IMR-90 (cell line): Measurements from ENCODE around the gene ASCL3. TPM values are rescaled to one million over a fixed set of nuclear protein-coding genes. Genes with fewer than 3 reads are reported as not detected.

ENCODE experiments used
- ATAC-seq: fragments of 200-7000 bp; cut with Tn5 transposase; 2 replicates; pipeline ENCODE4 v1.9.1; 2020; ENCODE audit warnings: low read depth, mild to moderate bottlenecking, moderate library complexity
- BruUV-seq: library from RNA; stranded (reverse); fragments of 400-500 nt; replicated peaks from 2 replicates; lab custom pipeline; 2021; lab: Mats Ljungman, UMichigan
- CTCF ChIA-PET: fragments of 300-600 bp; formaldehyde crosslinking; extraction: SDS; loops from one replicate; lab custom pipeline; 2021; ENCODE audit warnings: antibody characterized with exemption; lab: Yijun Ruan, JAX
- POLR2A ChIA-PET: fragments of 300-600 bp; sonication (Branson Sonifier 250); formaldehyde crosslinking; loops from one replicate; lab custom pipeline; 2022; ENCODE audit warnings: antibody characterized with exemption; ENCODE audit not compliant: unreplicated experiment; lab: Charles Lee
- DNase-seq: peaks from one replicate; pipeline ENCODE4 v3.0.0; 2013
- H2AFZ ChIP-seq: replicated peaks from 2 replicates; pipeline ENCODE3; 2013; ENCODE audit warnings: low read length, mild to moderate bottlenecking; ENCODE audit not compliant: poor library complexity
- H2AK5ac ChIP-seq: 2 replicates; pipeline ENCODE4 v1.6.1; 2013; ENCODE audit warnings: low read depth, low read length, inconsistent platforms
- H2AK9ac ChIP-seq: replicated peaks from 2 replicates; pipeline ENCODE3; 2013; ENCODE audit warnings: mild to moderate bottlenecking, low read depth, low read length, moderate library complexity; ENCODE audit not compliant: poor library complexity
- H2BK120ac ChIP-seq: 2 replicates; pipeline ENCODE4 v1.6.1; 2013; ENCODE audit warnings: low read depth, low read length, inconsistent platforms
- H2BK15ac ChIP-seq: 3 replicates; pipeline ENCODE4 v1.6.1; 2013; ENCODE audit warnings: low read depth, low read length, inconsistent platforms
- H2BK20ac ChIP-seq: 2 replicates; pipeline ENCODE4 v1.6.1; 2013; ENCODE audit warnings: low read depth, mild to moderate bottlenecking, inconsistent platforms, low read length, moderate library complexity
- H2BK5ac ChIP-seq: 2 replicates; pipeline ENCODE4 v1.6.1; 2013; ENCODE audit warnings: mild to moderate bottlenecking, low read depth, low read length, inconsistent platforms; ENCODE audit not compliant: poor library complexity, severe bottlenecking
- H3K14ac ChIP-seq: replicated peaks from 2 replicates; pipeline ENCODE4 v1.6.1; 2013; ENCODE audit warnings: low read depth, low read length, inconsistent platforms
- H3K18ac ChIP-seq: 2 replicates; pipeline ENCODE4 v1.6.1; 2013; ENCODE audit warnings: low read depth, low read length, control low read depth
- H3K23ac ChIP-seq: 2 replicates; pipeline ENCODE4 v1.6.1; 2013; ENCODE audit warnings: low read depth, low read length, inconsistent platforms
- H3K27ac ChIP-seq: 2 replicates; pipeline ENCODE4 v1.5.1; 2013; ENCODE audit warnings: mild to moderate bottlenecking, control low read depth, low read length; ENCODE audit not compliant: insufficient read depth
- H3K27me3 ChIP-seq: 2 replicates; pipeline ENCODE4 v1.6.1; 2013; ENCODE audit warnings: low read length; ENCODE audit not compliant: control insufficient read depth, insufficient read depth
- H3K36me3 ChIP-seq: 2 replicates; pipeline ENCODE4 v1.6.1; 2013; ENCODE audit warnings: low read length, mixed read lengths; ENCODE audit not compliant: control insufficient read depth, insufficient read depth
- H3K4ac ChIP-seq: 2 replicates; pipeline ENCODE4 v1.6.1; 2013; ENCODE audit warnings: low read depth, low read length, inconsistent platforms
- H3K4me1 ChIP-seq: 2 replicates; pipeline ENCODE4 v1.6.1; 2013; ENCODE audit warnings: low read length, mixed read lengths; ENCODE audit not compliant: control insufficient read depth, insufficient read depth
- H3K4me2 ChIP-seq: 2 replicates; pipeline ENCODE4 v1.6.1; 2013; ENCODE audit warnings: low read depth, mild to moderate bottlenecking, control low read depth, low read length, moderate library complexity
- H3K4me3 ChIP-seq: 2 replicates; pipeline ENCODE4 v1.5.1; 2013; ENCODE audit warnings: low read depth, mild to moderate bottlenecking, control low read depth, low read length, moderate library complexity; ENCODE audit not compliant: insufficient read depth
- H3K56ac ChIP-seq: 2 replicates; pipeline ENCODE4 v1.6.1; 2013; ENCODE audit warnings: low read length, inconsistent platforms; ENCODE audit not compliant: insufficient read depth; ENCODE audit errors: extremely low read depth
- H3K79me1 ChIP-seq, 2 experiments: 2 replicates each; pipeline ENCODE4 v1.6.1; 2013; ENCODE audit warnings: low read length in 2 of 2, inconsistent platforms in 1 of 2, low read depth in 1 of 2
- H3K9ac ChIP-seq: 2 replicates; pipeline ENCODE4 v1.6.1; 2013; ENCODE audit warnings: low read depth, low read length, control low read depth
- H3K9me1 ChIP-seq: 2 replicates; pipeline ENCODE4 v1.6.1; 2013; ENCODE audit warnings: low read length, inconsistent platforms; ENCODE audit not compliant: insufficient read depth
- H3K9me3 ChIP-seq: 2 replicates; pipeline ENCODE4 v1.6.1; 2013; ENCODE audit warnings: low read length; ENCODE audit not compliant: control insufficient read depth, insufficient read depth
- H4K20me1 ChIP-seq: 2 replicates; pipeline ENCODE4 v1.6.1; 2013; ENCODE audit warnings: low read length, inconsistent platforms; ENCODE audit not compliant: insufficient read depth
- H4K5ac ChIP-seq: 2 replicates; pipeline ENCODE4 v1.6.1; 2013; ENCODE audit warnings: mild to moderate bottlenecking, low read depth, low read length, control low read depth
- H4K8ac ChIP-seq, 2 experiments: 2 replicates each; pipeline ENCODE4 v1.6.1; 2013; ENCODE audit warnings: low read depth in 2 of 2, low read length in 2 of 2, control low read depth in 1 of 2, inconsistent platforms in 1 of 2
- H4K91ac ChIP-seq: 2 replicates; pipeline ENCODE4 v1.6.1; 2013; ENCODE audit warnings: low read depth, low read length, inconsistent platforms; ENCODE audit not compliant: insufficient read depth
- CEBPB ChIP-seq: IDR thresholded peaks from 2 replicates; pipeline ENCODE4 v1.6.1; 2012; ENCODE audit warnings: low read depth, low read length, improper control_type of control experiment
- CTCF ChIP-seq: conservative IDR thresholded peaks from 2 replicates; pipeline ENCODE4 v1.5.1; 2012; ENCODE audit warnings: mild to moderate bottlenecking, low read depth, low read length, improper control_type of control experiment
- ELK1 ChIP-seq: fragments of 150-350 bp; IDR thresholded peaks from 2 replicates; pipeline ENCODE4 v1.6.1; 2016; ENCODE audit warnings: low read depth, mild to moderate bottlenecking, low read length, moderate library complexity, borderline replicate concordance
- MAFK ChIP-seq: IDR thresholded peaks from 2 replicates; pipeline ENCODE4 v1.6.1; 2012; ENCODE audit warnings: low read depth, low read length, improper control_type of control experiment
- NFE2L2 ChIP-seq: fragments of 150-350 bp; IDR thresholded peaks from 2 replicates; pipeline ENCODE4 v1.6.1; 2016; ENCODE audit warnings: low read depth, mild to moderate bottlenecking, low read length
- POLR2A ChIP-seq: IDR thresholded peaks from 2 replicates; pipeline ENCODE4 v1.6.1; 2012; ENCODE audit warnings: mild to moderate bottlenecking, low read depth, low read length
- RAD21 ChIP-seq: IDR thresholded peaks from 2 replicates; pipeline ENCODE4 v1.6.1; 2012; ENCODE audit warnings: low read length, improper control_type of control experiment
- SMC3 ChIP-seq: fragments of 150-350 bp; IDR thresholded peaks from 2 replicates; pipeline ENCODE4 v1.6.1; 2016; ENCODE audit warnings: low read depth, mild to moderate bottlenecking, antibody characterized with exemption, low read length, moderate library complexity
- USF2 ChIP-seq: fragments of 150-350 bp; IDR thresholded peaks from 2 replicates; pipeline ENCODE4 v1.6.1; 2017; ENCODE audit warnings: mild to moderate bottlenecking, antibody characterized with exemption, low read length, low read depth
- WGBS, 2 experiments: methylation state at CpG; one replicate each; pipeline versions ENCODE4 v1.1.5 to v1.1.7; 2013; ENCODE audit warnings: missing lambda C conversion rate in 2 of 2; ENCODE audit not compliant: insufficient read length in 1 of 2; ENCODE audit errors: extremely low coverage in 2 of 2; 5-methylcytosine and 5-hydroxymethylcytosine counted together
- dilution Hi-C: fragments of 300-500 bp; cut with HindIII; formaldehyde crosslinking; loops from one replicate; pipeline ENCODE4 v1.14.3; 2018; ENCODE audit warnings: low sequenced_read_pairs; ENCODE audit not compliant: unreplicated experiment
- in situ Hi-C: fragments of 300-500 bp; cut with MboI; formaldehyde crosslinking; loops from 3 replicates; pipeline ENCODE4 v1.14.3; 2019; ENCODE audit warnings: low sequenced_read_pairs, inconsistent platforms, mixed read lengths
- intact Hi-C: fragments of 100-400 bp; cut with micrococcal nuclease; formaldehyde crosslinking; loops from 2 replicates; pipeline ENCODE4 v1.10.0; 2022
- polyA plus RNA-seq, 3 experiments: library from polyadenylated mRNA; depleted of rRNA; stranded (reverse); fragments of >200 nt; gene quantifications; 2 replicates each; pipeline ENCODE4 v1.2.3, GENCODE V29; 2012; ENCODE audit warnings: low replicate concordance in 1 of 3
- total RNA-seq: library from RNA; depleted of rRNA; stranded (reverse); fragments of >200 nt; gene quantifications from 2 replicates; pipeline ENCODE4 v1.2.3, GENCODE V29; 2012

Gene ASCL3
- total and polyA plus RNA-seq, 2 of the 4 experiments (the other 2 are of a cell fraction), result not detected

GRCh38 chr11:8911029-8911823, 31.6 kb downstream of the ASCL3 start, which contains the start of gene AKIP1 (continued):
- TF ChIP-seq MAFK, result no peak

GRCh38 chr11:8910649-8911026, 32.2 kb downstream of the ASCL3 start:
- H3K18ac ChIP-seq, result peak overlapping the region; percentile 87
- in situ Hi-C loops (loop anchor here (5.0 kb wide), 1 partner anchor 47 kb away; no protein-coding TSS in a partner anchor), intact Hi-C loops (loop anchor here (2.0 to 10.0 kb wide), 5 partner anchors 83 to 597 kb away; a partner anchor contains a TSS), dilution Hi-C loops (no loop called here)
- no peaks in the 10 kb centered on the region for H3K27me3 ChIP-seq
- H2BK15ac ChIP-seq, result 0 out of 3 replicates have a peak overlapping the region, but pooled peaks have one; percentile 74
- 0 out of 2 replicates have a peak overlapping the region, but pooled peaks have one; percentile 44 for H3K56ac ChIP-seq
- peak overlapping the region; percentile 60 for H3K27ac ChIP-seq
- peak overlapping the region; percentile 67 for H3K9ac ChIP-seq
- peak overlapping the region; percentile 97 for H4K5ac ChIP-seq
- H2BK20ac ChIP-seq, result no peak overlapping the region
- H3K4me2 ChIP-seq, result peak overlapping the region; percentile 100
- BruUV-seq, result no TSS peak
- ChIA-PET CTCF (no interaction called here), POLR2A (interaction anchor here (0.5 kb wide), 1 partner anchor 100 kb away, joined by 3 read pairs; a partner anchor contains a TSS)
- H3K36me3 ChIP-seq, result no peaks in the 10 kb centered on the region; the same call in 1 of the 2 replicates
- H3K79me1 ChIP-seq, result peaks cover 19 to 38% of the 10 kb centered on the region in 2 experiments
- H2AK5ac ChIP-seq, result peak overlapping the region; percentile 73
- no peaks in the 10 kb centered on the region for H3K9me3 ChIP-seq
- H3K4me3 ChIP-seq, result peak overlapping the region; percentile 91
- peak overlapping the region; percentile 32; the same call in 1 of the 2 replicates for H4K91ac ChIP-seq
- H3K23ac ChIP-seq, result peak overlapping the region; percentile 64; the same call in 1 of the 2 replicates
- H3K4me1 ChIP-seq, result peaks cover 11% of the 10 kb centered on the region
- peak overlapping the region; percentile 87 to 95; a peak in 3 of 4 replicates for H4K8ac ChIP-seq
- no CpG with 5 or more reads among the region's 19 CpGs for WGBS, 2 experiments
- H2AFZ ChIP-seq, result peak overlapping the region; percentile 87
- DNase-seq (no peak), ATAC-seq (peak; percentile 13)
- peaks cover 6% of the 10 kb centered on the region; the same call in 1 of the 2 replicates for H3K9me1 ChIP-seq
- peak overlapping the region; percentile 87 for H3K4ac ChIP-seq
- H2BK5ac ChIP-seq, result no peak overlapping the region
- H2BK120ac ChIP-seq, result 0 out of 2 replicates have a peak overlapping the region, but pooled peaks have one; percentile 18
- TF ChIP-seq NFE2L2 (no peak), MAFK (no peak), RAD21 (no peak), SMC3 (no peak), ELK1 (no peak), USF2 (no peak), CTCF (no peak), POLR2A (no peak), CEBPB (no peak)
- peak overlapping the region; percentile 20 for H2AK9ac ChIP-seq
- 0 out of 2 replicates have a peak, but pooled peaks cover 3% of the 10 kb centered on the region for H4K20me1 ChIP-seq
- peak overlapping the region; percentile 85 for H3K14ac ChIP-seq
